Right atrium auricular region (tissue), 2 donors: Measurements from ENCODE around the gene AJM1. TPM values are rescaled to one million over a fixed set of nuclear protein-coding genes. Genes with fewer than 3 reads are reported as not detected.

ENCODE experiments used
- DNase-seq: peaks from one replicate; pipeline ENCODE4 v3.0.0-alpha.2; 2019; ENCODE audit warnings: low spot score
- H3K27ac ChIP-seq, 2 donors: fragments of 200-600 bp; sonication (generic); 1 replicate in 1 of 2; 2 replicates in 1 of 2; pipeline ENCODE4 v1.5.1; 2016 to 2019
- H3K27me3 ChIP-seq, 2 donors: fragments of 200-600 bp; sonication (generic); one replicate each; pipeline versions ENCODE4 v1.5.1 to v1.6.0; 2017 to 2019
- H3K36me3 ChIP-seq: fragments of 200-600 bp; sonication (generic); one replicate; pipeline ENCODE4 v1.5.1; 2016
- H3K4me1 ChIP-seq, 2 donors: fragments of 200-600 bp; sonication (generic); one replicate each; pipeline versions ENCODE4 v1.5.1 to v1.6.0; 2017 to 2019
- H3K4me3 ChIP-seq, 2 donors: fragments of 200-600 bp; sonication (generic); 1 replicate in 1 of 2; 2 replicates in 1 of 2; pipeline ENCODE4 v1.5.1; 2017 to 2019; ENCODE audit warnings: mild to moderate bottlenecking in 1 of 2, moderate library complexity in 1 of 2
- H3K9me3 ChIP-seq, 2 donors: fragments of 200-600 bp; sonication (generic); one replicate each; pipeline ENCODE4 v1.5.1; 2019
- CTCF ChIP-seq, 2 donors: fragments of 200-600 bp; sonication (generic); IDR thresholded peaks; one replicate each; pipeline ENCODE4 v1.5.1; 2019; ENCODE audit warnings: antibody characterized with exemption in 2 of 2
- microRNA-seq, 2 donors: library from miRNA; unstranded; fragments of <30 nt; microRNA quantifications; one replicate each; pipeline ENCODE4, GENCODE V29; 2016 to 2017; ENCODE audit warnings: borderline number of aligned reads in 2 of 2, borderline replicate concordance in 1 of 2
- total RNA-seq, 2 donors: library from RNA; depleted of rRNA; stranded (reverse); fragments of >200 nt; gene quantifications; one replicate each; pipeline ENCODE4 v1.1.0, GENCODE V29; 2016

The AJM1 gene
- total RNA-seq, 2 donors from 2014 or later, result 2.7 to 3.0 TPM

DNA sequence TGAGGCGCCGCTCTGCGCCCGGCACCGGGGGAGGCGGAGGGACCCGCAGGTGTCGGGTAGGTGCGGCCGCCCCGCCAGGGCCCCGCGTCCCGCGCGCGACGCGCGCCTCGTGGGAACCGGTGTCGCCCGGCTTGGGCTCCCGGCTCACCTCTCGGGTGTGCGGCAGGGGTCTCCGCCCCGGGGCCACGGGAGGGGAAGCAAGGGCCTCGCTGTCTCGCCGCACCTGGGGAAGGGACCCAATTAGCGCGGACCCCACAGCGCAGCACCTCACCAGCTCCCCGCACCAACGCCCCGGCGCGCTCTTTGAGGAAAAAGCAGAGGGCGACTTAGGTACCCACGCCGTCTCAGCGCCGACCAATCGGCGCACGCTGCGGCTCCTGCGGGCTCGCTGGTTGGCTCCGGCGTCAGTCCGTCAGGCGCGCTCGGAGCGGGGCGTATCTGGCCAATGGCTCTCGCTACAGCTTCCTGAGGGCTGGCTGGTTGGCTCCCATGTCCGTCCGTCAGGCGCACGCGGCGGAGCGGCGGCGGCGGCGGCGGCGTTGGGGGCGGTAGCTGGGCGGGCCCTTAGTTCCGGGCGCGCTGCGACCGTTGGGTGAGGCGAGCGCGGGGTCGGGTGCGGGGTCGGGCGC is 43.8 kb downstream of the AJM1 start, which contains the start of gene TRAF2:
TRAF2 (plus strand) TSS at position 567 of the 629 bp plus-strand sequence. CDS start 12,225 bp downstream, outside the sequence.
- TF ChIP-seq CTCF (IDR thresholded peaks at IDR 0.05), result no peak
- peak within 1 kb of the TSS; percentile 79 to 90 for H3K27ac ChIP-seq
- peak within 1 kb of the TSS; percentile 80 to 97 for H3K4me3 ChIP-seq
- DNase-seq, result peak; percentile 97
- no peaks in the 10 kb centered on the region for H3K27me3 ChIP-seq
- no peaks in the 10 kb centered on the region for H3K9me3 ChIP-seq
- no peaks in the 10 kb centered on the region for H3K36me3 ChIP-seq
- peaks cover 0 to 34% of the 10 kb centered on the region in 2 donors for H3K4me1 ChIP-seq

GRCh38 chr9:136886610-136887597 is 44.6 kb downstream of the AJM1 start:
- H3K36me3 ChIP-seq, result no peaks in the 10 kb centered on the region
- peak overlapping the region; percentile 80 to 97 for H3K4me3 ChIP-seq
- TF ChIP-seq CTCF (IDR thresholded peaks at IDR 0.05), result no peak
- H3K27ac ChIP-seq, result peak overlapping the region; percentile 79 to 90
- no peak for DNase-seq
- H3K9me3 ChIP-seq, result no peaks in the 10 kb centered on the region
- H3K27me3 ChIP-seq, result no peaks in the 10 kb centered on the region
- peaks cover 0 to 28% of the 10 kb centered on the region in 2 donors for H3K4me1 ChIP-seq

DNA sequence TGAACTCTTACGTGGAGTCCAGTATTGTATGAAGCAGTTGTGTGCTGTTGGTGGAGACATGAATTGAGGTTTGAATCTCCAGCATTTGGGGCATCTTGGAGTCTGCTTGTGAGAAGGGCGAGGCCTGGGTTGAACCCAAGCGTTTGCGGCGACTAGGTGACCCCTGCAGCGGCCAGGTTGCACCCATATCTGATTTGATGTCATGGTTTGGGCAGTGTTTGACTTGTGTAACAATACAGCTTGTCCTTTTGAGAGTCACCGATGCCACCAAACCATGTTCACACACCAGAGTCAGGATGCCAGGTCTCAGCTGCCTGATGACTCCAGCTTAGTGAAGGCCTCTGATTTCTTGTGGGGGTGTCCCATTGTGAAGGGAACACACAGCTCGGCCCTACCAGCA is 46.2 kb downstream of the AJM1 start:
- Histone ChIP-seq H3K27ac (no peak overlapping the region), H3K36me3 (peaks cover 4% of the 10 kb centered on the region), H3K4me3 (no peak overlapping the region), H3K9me3 (no peaks in the 10 kb centered on the region), H3K4me1 (peaks cover 0 to 17% of the 10 kb centered on the region in 2 donors), H3K27me3 (no peaks in the 10 kb centered on the region)
- TF ChIP-seq CTCF (IDR thresholded peaks at IDR 0.05), result no peak
- no peak for DNase-seq

DNA sequence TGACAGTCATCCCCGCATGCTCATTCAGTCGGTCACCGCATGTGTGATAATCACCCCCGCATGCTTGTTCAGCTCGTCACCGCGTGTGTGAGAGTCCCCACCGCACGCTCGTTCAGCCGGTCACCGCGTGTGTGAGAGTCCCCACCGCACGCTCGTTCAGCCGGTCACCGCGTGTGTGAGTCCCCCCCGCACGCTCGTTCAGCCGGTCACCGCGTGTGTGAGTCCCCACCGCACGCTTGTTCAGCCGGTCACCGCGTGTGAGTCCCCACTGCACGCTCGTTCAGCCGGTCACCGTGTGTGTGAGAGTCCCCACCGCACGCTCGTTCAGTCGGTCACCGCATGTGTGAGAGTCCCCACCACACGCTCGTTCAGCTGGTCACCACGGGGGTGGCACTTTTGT is 47.6 kb downstream of the AJM1 start:
- peaks cover 4% of the 10 kb centered on the region for H3K36me3 ChIP-seq

DNA sequence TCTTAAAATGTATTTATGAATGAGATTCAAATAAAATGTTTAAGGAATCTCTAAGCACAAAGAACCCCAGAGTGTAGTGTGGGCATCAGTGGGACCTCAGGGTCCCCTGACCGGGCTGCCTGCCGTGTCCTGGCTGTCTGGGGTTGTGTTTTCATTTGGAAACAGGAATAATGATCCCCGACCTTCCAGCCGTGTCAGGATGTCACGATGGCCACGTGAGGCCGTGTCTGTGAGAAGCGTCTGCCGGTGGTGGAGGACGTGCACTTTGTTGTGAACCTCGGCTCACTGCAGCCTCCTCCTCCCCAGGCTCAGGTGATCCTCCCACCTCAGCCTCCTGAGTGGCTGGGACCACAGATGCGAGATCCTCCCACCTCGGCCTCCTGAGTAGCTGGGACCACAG is 48.4 kb downstream of the AJM1 start:
- peaks cover 4% of the 10 kb centered on the region for H3K36me3 ChIP-seq
- no peak for TF ChIP-seq CTCF (IDR thresholded peaks at IDR 0.05)
- H3K27me3 ChIP-seq, result no peaks in the 10 kb centered on the region
- no peak overlapping the region for H3K27ac ChIP-seq
- DNase-seq, result no peak
- no peaks in the 10 kb centered on the region for H3K9me3 ChIP-seq
- peaks cover 0 to 13% of the 10 kb centered on the region in 2 donors for H3K4me1 ChIP-seq
- no peak overlapping the region for H3K4me3 ChIP-seq

More for the DNA sequence above, 47.6 kb downstream of the AJM1 start:
- H3K4me3 ChIP-seq, result no peak overlapping the region
- no peaks in the 10 kb centered on the region for H3K27me3 ChIP-seq
- TF ChIP-seq CTCF (IDR thresholded peaks at IDR 0.05), result no peak
- no peak for DNase-seq
- no peaks in the 10 kb centered on the region for H3K9me3 ChIP-seq
- no peak overlapping the region for H3K27ac ChIP-seq
- H3K4me1 ChIP-seq, result peaks cover 0 to 17% of the 10 kb centered on the region in 2 donors

Small RNA genes within 50 kb of the gene (microRNA-seq; reads per million reads assigned to microRNA genes)
- 0 reads per million in 2 donors for gene MIR4292
- 0 reads per million in 2 donors for gene MIR4479

Other genes starting within 250 kb of the AJM1 start
- 100 to 1,000 TPM; 114 to 120 TPM for gene EGFL7, start 179.6 kb upstream of the AJM1 start, total RNA-seq
- 10 to 100 TPM; 71.9 to 81.9 TPM for gene AGPAT2, start 155.0 kb upstream of the AJM1 start, total RNA-seq
- 10 to 100 TPM; 45.1 to 45.7 TPM for gene DIPK1B, start 129.9 kb upstream of the AJM1 start, total RNA-seq
- 1 to 10 TPM; 4.5 to 8.8 TPM for gene LCN10, start 99.5 kb upstream of the AJM1 start, total RNA-seq
- gene LCN6, start 94.0 kb upstream of the AJM1 start, total RNA-seq, result 1 to 10 TPM; 6.4 to 9.3 TPM
- not detected for gene LCN8, start 84.2 kb upstream of the AJM1 start, total RNA-seq
- 1 to 10 TPM in 1 of 2 donors, under 1 TPM in 1; 0.63 to 1.4 TPM for gene LCN15, start 78.0 kb upstream of the AJM1 start, total RNA-seq
- 100 to 1,000 TPM; 123 to 148 TPM for gene TMEM141, start 51.1 kb upstream of the AJM1 start, total RNA-seq
- gene CCDC183, start 46.1 kb upstream of the AJM1 start, total RNA-seq, result 1 to 10 TPM; 2.3 to 2.5 TPM
- 10 to 100 TPM; 48.4 to 61.7 TPM for gene RABL6, start 34.5 kb upstream of the AJM1 start, total RNA-seq
- 100 to 1,000 TPM; 140 to 154 TPM for gene PHPT1, start 6.9 kb downstream of the AJM1 start, total RNA-seq
- 1 to 10 TPM; 1.7 to 2.0 TPM for gene MAMDC4, start 9.9 kb downstream of the AJM1 start, total RNA-seq
- gene EDF1, start 23.8 kb downstream of the AJM1 start, total RNA-seq, result 100 to 1,000 TPM; 329 to 428 TPM
- 1 to 10 TPM; 1.9 to 4.1 TPM for gene TRAF2, start 44.0 kb downstream of the AJM1 start, total RNA-seq
- gene FBXW5, start 102.3 kb downstream of the AJM1 start, total RNA-seq, result 100 to 1,000 TPM; 203 to 233 TPM
- not detected for gene C8G, start 102.8 kb downstream of the AJM1 start, total RNA-seq
- gene LCN12, start 109.8 kb downstream of the AJM1 start, total RNA-seq, result 10 to 100 TPM; 10.8 to 11.3 TPM
- gene PTGDS, start 135.0 kb downstream of the AJM1 start, total RNA-seq, result 1,000 to 10,000 TPM; 1,799 to 2,426 TPM
- 1 to 10 TPM in 1 of 2 donors, under 1 TPM in 1; 0.24 to 1.1 TPM for gene LCNL1, start 140.5 kb downstream of the AJM1 start, total RNA-seq
- gene PAXX, start 149.9 kb downstream of the AJM1 start, total RNA-seq, result 10 to 100 TPM; 27.4 to 37.5 TPM
- 10 to 100 TPM in 1 of 2 donors, 1 to 10 TPM in 1; 6.5 to 11.8 TPM for gene CLIC3, start 154.1 kb downstream of the AJM1 start, total RNA-seq
- gene ABCA2, start 185.8 kb downstream of the AJM1 start, total RNA-seq, result 10 to 100 TPM; 28.3 to 28.5 TPM
- gene FUT7, start 189.6 kb downstream of the AJM1 start, total RNA-seq, result under 1 TPM in 1 of 2 donors, not detected in 1; 0.28 TPM
- 10 to 100 TPM; 49.7 to 57.8 TPM for gene NPDC1, start 203.7 kb downstream of the AJM1 start, total RNA-seq
- gene ENTPD2, start 211.6 kb downstream of the AJM1 start, total RNA-seq, result under 1 TPM; 0.41 to 0.67 TPM
- gene SAPCD2, start 228.1 kb downstream of the AJM1 start, total RNA-seq, result under 1 TPM; 0.12 to 0.63 TPM
- gene UAP1L1, start 235.0 kb downstream of the AJM1 start, total RNA-seq, result 1 to 10 TPM; 4.3 to 6.3 TPM
- 10 to 100 TPM; 20.9 to 26.8 TPM for gene MAN1B1, start 244.5 kb downstream of the AJM1 start, total RNA-seq